Left ventricle myocardium superior (tissue), 1 donor: ENCODE measurements around the gene CHAD. TPM values are rescaled to one million over a fixed set of nuclear protein-coding genes. Genes with fewer than 3 reads are reported as not detected.
"Not testable (repeated sequence)": the region's sequence is repeated elsewhere in the genome, so short reads cannot be mapped to it uniquely, and the experiment has no call there.

ENCODE experiments used
- ATAC-seq: fragments of 200-7000 bp; cut with Tn5 transposase; one replicate; pipeline ENCODE4 v1.9.1; 2020; ENCODE audit warnings: mild to moderate bottlenecking, moderate library complexity
- DNase-seq: peaks from one replicate; pipeline ENCODE4 v3.0.0-alpha.2; 2020
- intact Hi-C: fragments of 100-400 bp; cut with micrococcal nuclease; formaldehyde crosslinking; loops from one replicate; pipeline ENCODE4 v1.11.0; 2022
- total RNA-seq: library from RNA; stranded (reverse); fragmentation: NEBNext Ultra II Directional; extraction: Animal tissue kit (Norgen Biotek cat#: 25700); gene quantifications from one replicate; pipeline ENCODE4 v1.2.1, GENCODE V29; 2021
- donor health status: DM: no; HTN: yes; CAD: no; lungs with severe emphysema.

The CHAD gene
- total RNA-seq, 1 donor from 2014 or later, result 0.32 TPM

- peak; percentile 92 for DNase-seq
- intact Hi-C loops, result no loop called here
- ATAC-seq, result peak; percentile 91
Observed at GRCh38 chr17:50478391-50479381, 10.0 kb upstream of the CHAD start, which contains the start of gene RSAD1. TSS of gene RSAD1 (plus strand) at chr17:50478860. CDS start at chr17:50478885, 25 bp downstream.

- intact Hi-C loops, result no loop called here
- DNase-seq, result no peak
- no peak for ATAC-seq
Observed at GRCh38 chr17:50477976-50478375, 9.3 kb upstream of the CHAD start.

GRCh38 chr17:50476545-50477315 lies 8.1 kb upstream of the CHAD start:
- DNase-seq, result no peak
- intact Hi-C loops, result no loop called here
- ATAC-seq, result no peak

GRCh38 chr17:50475775-50476544 lies 7.3 kb upstream of the CHAD start:
- ATAC-seq, intact Hi-C loops, DNase-seq: not testable (repeated sequence)

GRCh38 chr17:50475362-50475761 lies 6.7 kb upstream of the CHAD start:
- intact Hi-C loops, result no loop called here
- ATAC-seq (no peak), DNase-seq (no peak)

- DNase-seq (no peak), ATAC-seq (no peak)
- intact Hi-C loops, result no loop called here
Observed at GRCh38 chr17:50474523-50474922, 5.8 kb upstream of the CHAD start.

- no peak for DNase-seq
- intact Hi-C loops, result no loop called here
- ATAC-seq, result no peak
Observed at GRCh38 chr17:50473901-50474300, 5.2 kb upstream of the CHAD start.

- ATAC-seq, DNase-seq, intact Hi-C loops: not testable (repeated sequence)
Observed at GRCh38 chr17:50472761-50473161, 4.1 kb upstream of the CHAD start.

GRCh38 chr17:50472286-50472685 lies 3.6 kb upstream of the CHAD start:
- ATAC-seq (no peak), DNase-seq (no peak)
- intact Hi-C loops, result no loop called here

- ATAC-seq (no peak), DNase-seq (no peak)
- intact Hi-C loops, result no loop called here
Observed at GRCh38 chr17:50471009-50471905, 2.6 kb upstream of the CHAD start.

GRCh38 chr17:50470426-50470825 lies 1.7 kb upstream of the CHAD start:
- intact Hi-C loops, result no loop called here
- no peak for ATAC-seq
- DNase-seq, result no peak

- ATAC-seq, result no peak
- DNase-seq, result no peak
- intact Hi-C loops, result no loop called here
Observed at GRCh38 chr17:50469671-50470305, 1.1 kb upstream of the CHAD start.

- DNase-seq, result no peak
Observed at GRCh38 chr17:50469208-50469605, 527 bp upstream of the CHAD start.

GRCh38 chr17:50467855-50468303 lies 801 bp downstream of the CHAD start:
- DNase-seq (no peak), ATAC-seq (no peak)
- intact Hi-C loops, result no loop called here

More at GRCh38 chr17:50469208-50469605, 527 bp upstream of the CHAD start:
- intact Hi-C loops, result no loop called here
- ATAC-seq, result peak; percentile 27

- ATAC-seq (no peak), DNase-seq (no peak)
- intact Hi-C loops, result no loop called here
Observed at GRCh38 chr17:50467114-50467854, 1.4 kb downstream of the CHAD start.

- DNase-seq (no peak), ATAC-seq (no peak)
- intact Hi-C loops, result no loop called here
Observed at GRCh38 chr17:50466371-50467113, 2.1 kb downstream of the CHAD start.
